ENCODE data around the gene ECE2.

The ECE2 gene

GRCh38 chr3:184248454-184249411 lies 27.1 kb upstream of the ECE2 start, which contains the start of gene ALG3 (continued):
- TF ChIP-seq ZNF155 (tag by site-specific recombination; IDR thresholded peaks at IDR 0.05) (no peak), ZNF341 (tag by site-specific recombination; IDR thresholded peaks at IDR 0.05; ENCODE audit: low read depth) (no peak), ZEB2 (tag by site-specific recombination; IDR thresholded peaks at IDR 0.05) (peak; percentile 47; the same call in 1 of the 2 replicates), PBX3 (CRISPR knock-in tag; IDR thresholded peaks at IDR 0.05) (no peak), SP2 (tag by site-specific recombination; IDR thresholded peaks at IDR 0.05) (peak; percentile 55), ZBTB7A (tag by site-specific recombination; IDR thresholded peaks at IDR 0.05; ENCODE audit: low read depth) (peak; percentile 93), ZFP3 (tag by site-specific recombination; IDR thresholded peaks at IDR 0.05; ENCODE audit: low read depth) (no peak), PRDM6 (tag by site-specific recombination; IDR thresholded peaks at IDR 0.05) (no peak), OSR2 (tag by site-specific recombination; IDR thresholded peaks at IDR 0.05) (no peak), ZNF561 (tag by site-specific recombination; IDR thresholded peaks at IDR 0.05; ENCODE audit: borderline replicate concordance) (no peak), ZNF366 (tag by site-specific recombination; conservative IDR thresholded peaks at IDR 0.05) (no peak), GLI4 (tag by site-specific recombination; IDR thresholded peaks at IDR 0.05) (0 out of 2 replicates have a peak, but pooled peaks have one; percentile 3), ZNF660 (tag by site-specific recombination; IDR thresholded peaks at IDR 0.05) (peak; percentile 82), ZNF76 (tag by site-specific recombination; IDR thresholded peaks at IDR 0.05; ENCODE audit: borderline replicate concordance, low read depth) (peak; percentile 86), ZNF558 (tag by site-specific recombination; IDR thresholded peaks at IDR 0.05) (0 out of 2 replicates have a peak, but pooled peaks have one; percentile 21), ZNF670 (tag by site-specific recombination; IDR thresholded peaks at IDR 0.05; ENCODE audit: low read depth) (no peak), ZNF133 (tag by site-specific recombination; IDR thresholded peaks at IDR 0.05) (no peak), ZBTB1 (tag by site-specific recombination; IDR thresholded peaks at IDR 0.05) (no peak), REST (tag by site-specific recombination; IDR thresholded peaks at IDR 0.05) (peak; percentile 37; the same call in 1 of the 2 replicates), ZNF26 (tag by site-specific recombination; IDR thresholded peaks at IDR 0.05) (no peak), SALL2 (tag by site-specific recombination; IDR thresholded peaks at IDR 0.05; ENCODE audit: borderline replicate concordance) (no peak), SP7 (tag by site-specific recombination; IDR thresholded peaks at IDR 0.05) (peak; percentile 78), EGR2 (tag by site-specific recombination; IDR thresholded peaks at IDR 0.05; ENCODE audit: low read depth) (no peak; the same call in 1 of the 2 replicates)
- TF ChIP-seq, protein P1, sequence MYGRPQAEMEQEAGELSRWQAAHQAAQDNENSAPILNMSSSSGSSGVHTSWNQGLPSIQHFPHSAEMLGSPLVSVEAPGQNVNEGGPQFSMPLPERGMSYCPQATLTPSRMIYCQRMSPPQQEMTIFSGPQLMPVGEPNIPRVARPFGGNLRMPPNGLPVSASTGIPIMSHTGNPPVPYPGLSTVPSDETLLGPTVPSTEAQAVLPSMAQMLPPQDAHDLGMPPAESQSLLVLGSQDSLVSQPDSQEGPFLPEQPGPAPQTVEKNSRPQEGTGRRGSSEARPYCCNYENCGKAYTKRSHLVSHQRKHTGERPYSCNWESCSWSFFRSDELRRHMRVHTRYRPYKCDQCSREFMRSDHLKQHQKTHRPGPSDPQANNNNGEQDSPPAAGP (tag by site-specific recombination; IDR thresholded peaks at IDR 0.05), result peak; percentile 86; the same call in 1 of the 2 replicates
- TF ChIP-seq, protein P2, sequence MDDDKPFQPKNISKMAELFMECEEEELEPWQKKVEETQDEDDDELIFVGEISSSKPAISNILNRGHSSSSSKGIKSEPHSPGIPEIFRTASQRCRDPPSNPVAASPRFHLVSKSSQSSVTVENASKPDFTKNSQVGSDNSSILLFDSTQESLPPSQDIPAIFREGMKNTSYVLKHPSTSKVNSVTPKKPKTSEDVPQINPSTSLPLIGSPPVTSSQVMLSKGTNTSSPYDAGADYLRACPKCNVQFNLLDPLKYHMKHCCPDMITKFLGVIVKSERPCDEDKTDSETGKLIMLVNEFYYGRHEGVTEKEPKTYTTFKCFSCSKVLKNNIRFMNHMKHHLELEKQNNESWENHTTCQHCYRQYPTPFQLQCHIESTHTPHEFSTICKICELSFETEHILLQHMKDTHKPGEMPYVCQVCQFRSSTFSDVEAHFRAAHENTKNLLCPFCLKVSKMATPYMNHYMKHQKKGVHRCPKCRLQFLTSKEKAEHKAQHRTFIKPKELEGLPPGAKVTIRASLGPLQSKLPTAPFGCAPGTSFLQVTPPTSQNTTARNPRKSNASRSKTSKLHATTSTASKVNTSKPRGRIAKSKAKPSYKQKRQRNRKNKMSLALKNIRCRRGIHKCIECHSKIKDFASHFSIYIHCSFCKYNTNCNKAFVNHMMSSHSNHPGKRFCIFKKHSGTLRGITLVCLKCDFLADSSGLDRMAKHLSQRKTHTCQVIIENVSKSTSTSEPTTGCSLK (tag by site-specific recombination; IDR thresholded peaks at IDR 0.05), result no peak

All from HEK293 (cell line).